HG03520 (cell line): ENCODE measurements around the gene ACSM5.

Source experiments
- ATAC-seq: cut with Tn5 transposase; IDR thresholded peaks from one replicate; pipeline ENCODE4 v1.9.1; 2021; ENCODE audit warnings: mild to moderate bottlenecking, moderate library complexity; ENCODE audit not compliant: unreplicated experiment

Gene ACSM5, protein sequence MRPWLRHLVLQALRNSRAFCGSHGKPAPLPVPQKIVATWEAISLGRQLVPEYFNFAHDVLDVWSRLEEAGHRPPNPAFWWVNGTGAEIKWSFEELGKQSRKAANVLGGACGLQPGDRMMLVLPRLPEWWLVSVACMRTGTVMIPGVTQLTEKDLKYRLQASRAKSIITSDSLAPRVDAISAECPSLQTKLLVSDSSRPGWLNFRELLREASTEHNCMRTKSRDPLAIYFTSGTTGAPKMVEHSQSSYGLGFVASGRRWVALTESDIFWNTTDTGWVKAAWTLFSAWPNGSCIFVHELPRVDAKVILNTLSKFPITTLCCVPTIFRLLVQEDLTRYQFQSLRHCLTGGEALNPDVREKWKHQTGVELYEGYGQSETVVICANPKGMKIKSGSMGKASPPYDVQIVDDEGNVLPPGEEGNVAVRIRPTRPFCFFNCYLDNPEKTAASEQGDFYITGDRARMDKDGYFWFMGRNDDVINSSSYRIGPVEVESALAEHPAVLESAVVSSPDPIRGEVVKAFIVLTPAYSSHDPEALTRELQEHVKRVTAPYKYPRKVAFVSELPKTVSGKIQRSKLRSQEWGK

DNA sequence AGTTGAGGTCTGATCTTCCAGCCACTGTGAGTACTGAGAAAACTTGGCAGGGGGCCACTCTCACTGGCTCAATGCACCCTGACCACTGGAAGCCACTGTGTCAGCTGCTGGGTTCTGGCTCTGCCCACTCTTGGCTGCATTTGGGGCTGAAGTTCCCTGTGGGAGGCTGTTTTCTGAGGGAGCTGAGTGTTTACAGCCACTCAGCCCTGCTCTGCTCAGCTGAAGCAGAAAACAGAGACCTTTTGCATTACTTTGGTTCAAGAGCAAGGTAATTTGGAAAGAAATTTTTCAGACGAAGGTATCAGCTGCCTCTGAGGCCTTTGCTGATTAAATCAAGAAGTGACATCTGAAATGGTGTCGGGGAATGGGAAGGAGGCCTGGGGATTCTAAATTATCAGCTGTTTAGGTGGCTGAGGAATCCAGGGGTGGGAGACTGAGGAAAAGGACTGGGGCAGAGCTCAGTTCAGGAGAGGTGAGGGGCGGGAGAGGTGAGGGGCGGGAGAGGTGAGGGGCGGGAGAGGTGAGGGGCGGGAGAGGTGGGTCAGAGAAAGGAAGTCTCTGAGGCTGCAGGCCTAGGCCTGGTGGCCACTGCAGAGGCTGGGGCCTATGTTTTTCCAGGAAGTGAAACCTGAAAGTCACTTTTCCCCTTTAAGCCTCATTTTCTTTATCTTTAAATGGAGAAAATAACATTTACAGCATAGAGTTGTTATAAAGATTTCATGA lies at the start of gene ACSM5:
Gene ACSM5 (plus strand): TSS at position 137 of the 723 bp plus-strand sequence. CDS start 1,951 bp downstream, outside the sequence.
- peak; percentile 36 for ATAC-seq

DNA sequence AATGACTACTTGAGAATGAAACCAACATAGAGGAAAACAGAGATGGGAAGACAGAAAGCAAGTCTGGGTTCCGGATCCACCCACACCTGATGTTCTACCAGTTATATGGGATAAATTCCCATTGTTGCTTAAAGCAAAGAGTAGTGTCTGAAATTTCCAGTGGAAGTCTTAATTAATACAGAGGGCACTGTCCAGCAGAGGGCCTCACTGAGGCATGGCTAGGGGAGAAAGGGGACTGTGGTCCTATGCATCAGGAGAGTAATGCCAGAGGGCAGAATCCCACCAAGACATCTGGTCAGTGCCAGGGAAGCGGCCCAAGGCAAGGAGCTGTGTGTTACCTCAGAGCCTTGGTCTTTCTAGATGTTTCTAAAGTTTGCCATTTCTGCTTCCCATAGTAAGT lies 49.3 kb upstream of the ACSM5 start:
- ATAC-seq: no peak

DNA sequence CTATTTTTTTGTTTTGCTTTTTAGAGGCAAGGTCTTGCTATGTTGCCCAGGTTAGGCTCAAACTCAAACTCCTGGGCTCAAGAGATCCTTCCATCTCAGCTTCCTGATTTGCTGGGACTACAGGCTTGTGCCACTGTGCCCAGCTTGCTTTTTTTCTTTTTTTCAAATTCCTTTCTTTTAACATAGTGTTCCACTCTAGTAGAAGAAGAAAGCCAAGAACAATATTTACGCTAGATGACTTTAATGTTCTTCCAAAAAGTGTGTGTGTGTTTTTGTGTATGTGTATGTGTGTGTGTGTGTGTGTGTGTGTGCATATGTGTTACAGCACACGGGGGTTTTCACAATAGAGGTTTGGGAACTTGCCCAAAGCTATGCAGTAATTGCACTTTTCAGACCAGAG lies 46.1 kb upstream of the ACSM5 start:
- no peak for ATAC-seq

DNA sequence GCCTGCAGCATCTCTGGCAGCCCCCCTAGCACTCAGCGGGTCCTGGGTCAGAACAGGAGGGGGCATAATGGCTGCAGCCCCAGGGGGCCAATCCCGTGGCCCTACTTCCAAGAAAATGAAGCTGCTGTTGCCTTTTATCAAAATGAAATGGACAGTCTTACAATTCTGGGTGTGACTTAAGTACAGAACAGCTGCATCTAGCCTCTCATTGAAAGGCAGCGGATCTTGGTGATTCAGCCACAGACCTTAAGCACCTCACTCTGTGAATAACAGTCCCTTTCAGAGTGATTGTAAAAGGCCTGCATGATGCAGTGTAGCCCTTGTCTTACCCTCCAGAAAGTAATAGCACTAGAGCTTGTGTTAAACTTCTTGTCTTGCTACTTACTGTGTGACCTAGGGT lies 45.3 kb upstream of the ACSM5 start:
- ATAC-seq: no peak

DNA sequence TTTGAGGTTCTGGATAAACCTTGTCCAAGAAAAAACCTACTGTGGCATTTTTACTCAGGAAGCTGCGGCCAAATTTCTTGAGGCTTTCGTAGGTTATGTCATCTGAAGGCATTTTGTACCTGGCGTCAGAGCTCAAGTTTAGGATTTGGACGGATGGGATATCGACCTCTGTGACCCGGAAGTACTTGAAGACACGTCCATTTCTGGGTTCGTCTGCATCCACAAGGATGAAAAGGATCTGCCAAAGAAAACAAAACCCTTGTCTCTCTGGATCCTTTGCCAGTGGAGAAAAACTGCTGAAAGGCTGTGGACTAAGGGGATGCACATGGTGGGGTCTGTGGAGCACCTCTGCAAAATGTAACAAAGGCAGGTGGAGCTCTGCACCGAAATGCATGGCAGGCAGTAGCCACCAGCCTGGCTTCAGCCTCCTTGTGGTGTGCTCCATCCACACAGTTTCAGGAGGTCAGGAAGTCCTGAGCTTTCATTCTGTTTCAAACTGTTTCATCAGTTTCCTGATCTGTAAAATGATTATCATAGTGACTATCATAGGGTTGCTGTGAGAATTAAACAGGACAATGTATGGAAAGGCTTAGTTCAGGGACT lies 39.8 kb upstream of the ACSM5 start:
- ATAC-seq: no peak

DNA sequence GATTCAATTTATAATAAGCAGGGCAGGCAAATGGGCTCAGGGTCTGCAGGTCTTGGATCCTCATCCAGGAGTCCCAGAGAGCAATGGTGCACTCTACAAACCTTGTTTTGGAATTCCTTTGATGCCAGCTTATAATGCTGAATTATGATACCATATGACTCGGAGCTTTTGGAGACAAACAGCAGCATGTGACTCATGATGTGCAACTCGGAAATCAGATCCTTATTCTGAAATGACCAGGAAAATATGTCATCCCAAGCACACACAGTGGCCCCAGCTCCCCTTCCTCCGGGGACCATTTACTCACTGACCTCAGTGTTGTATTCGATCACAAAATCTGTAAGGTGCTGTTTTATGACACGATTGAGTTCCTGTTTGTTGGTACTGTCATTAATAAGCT lies 36.6 kb upstream of the ACSM5 start:
- ATAC-seq: no peak

DNA sequence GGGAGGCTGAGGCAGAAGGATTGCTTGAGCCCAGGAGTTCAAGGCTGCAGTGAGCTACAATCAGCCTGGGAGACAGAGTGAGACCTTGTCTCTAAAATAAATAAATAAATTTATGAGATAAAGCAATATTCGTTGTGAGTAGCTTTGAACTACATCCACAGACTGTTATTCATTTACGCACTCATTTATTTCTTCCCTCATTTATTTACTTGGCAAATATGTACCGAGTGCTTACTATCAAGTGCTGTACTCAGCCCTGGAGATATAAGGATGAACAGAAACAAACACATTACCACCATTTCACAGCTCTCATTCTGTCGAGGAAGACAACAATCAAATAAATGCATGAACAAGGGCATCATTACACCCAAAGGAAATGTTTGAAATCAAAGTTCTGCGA lies 32.2 kb upstream of the ACSM5 start:
- ATAC-seq: no peak

DNA sequence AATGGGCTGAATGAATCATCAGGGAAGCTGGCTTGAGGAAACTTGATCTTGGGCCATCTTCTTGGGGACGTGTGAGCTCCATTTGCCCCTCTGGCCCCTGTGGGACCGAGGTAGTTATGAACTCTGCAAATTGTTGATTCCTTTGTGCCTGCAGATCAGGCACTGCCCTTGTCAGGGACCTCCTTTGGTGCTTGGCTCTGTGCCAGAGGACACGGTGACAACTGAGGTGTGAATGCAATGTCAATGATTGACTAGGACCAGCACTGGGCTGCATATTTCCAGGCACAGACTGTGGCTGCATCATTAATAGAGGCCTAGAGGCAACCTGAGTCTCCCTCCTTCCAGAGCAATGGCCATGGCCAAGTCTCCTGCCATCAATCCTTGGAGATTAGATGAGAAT lies 28.6 kb upstream of the ACSM5 start:
- no peak for ATAC-seq

DNA sequence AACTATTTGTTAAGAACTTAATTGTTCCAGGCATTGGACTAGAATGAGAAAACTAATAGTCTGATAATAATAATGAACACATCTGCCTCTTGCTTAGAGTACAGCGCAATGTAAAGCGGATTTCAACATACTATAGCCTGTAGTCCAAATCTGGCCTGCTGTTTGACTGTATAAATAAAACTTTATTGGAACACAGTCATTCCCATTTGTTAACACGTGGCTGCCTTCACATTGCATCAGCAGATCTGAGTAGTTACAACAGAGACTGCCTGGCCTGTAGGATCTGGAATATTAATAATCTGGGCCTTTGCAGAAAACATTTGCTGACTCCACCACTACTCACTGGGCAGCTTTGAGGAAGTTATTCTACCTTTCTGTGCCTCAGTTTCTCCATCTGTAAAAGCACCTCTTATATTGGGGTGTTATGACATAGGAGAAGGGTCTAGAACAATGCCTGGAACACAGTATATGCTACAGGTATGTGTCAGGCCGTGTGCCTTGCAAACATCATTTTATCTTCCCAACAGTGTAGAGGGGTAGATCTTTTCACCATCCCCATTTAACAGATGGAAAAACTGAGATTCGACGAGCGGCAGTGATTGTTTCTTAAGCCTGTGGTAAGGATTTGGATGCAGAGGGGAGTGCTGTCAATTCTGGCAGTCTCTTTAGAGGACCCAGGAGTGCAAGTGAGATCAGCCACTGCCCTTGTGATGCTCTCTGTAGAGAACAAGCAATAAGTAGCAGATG lies 27.0 kb upstream of the ACSM5 start:
- ATAC-seq: no peak

DNA sequence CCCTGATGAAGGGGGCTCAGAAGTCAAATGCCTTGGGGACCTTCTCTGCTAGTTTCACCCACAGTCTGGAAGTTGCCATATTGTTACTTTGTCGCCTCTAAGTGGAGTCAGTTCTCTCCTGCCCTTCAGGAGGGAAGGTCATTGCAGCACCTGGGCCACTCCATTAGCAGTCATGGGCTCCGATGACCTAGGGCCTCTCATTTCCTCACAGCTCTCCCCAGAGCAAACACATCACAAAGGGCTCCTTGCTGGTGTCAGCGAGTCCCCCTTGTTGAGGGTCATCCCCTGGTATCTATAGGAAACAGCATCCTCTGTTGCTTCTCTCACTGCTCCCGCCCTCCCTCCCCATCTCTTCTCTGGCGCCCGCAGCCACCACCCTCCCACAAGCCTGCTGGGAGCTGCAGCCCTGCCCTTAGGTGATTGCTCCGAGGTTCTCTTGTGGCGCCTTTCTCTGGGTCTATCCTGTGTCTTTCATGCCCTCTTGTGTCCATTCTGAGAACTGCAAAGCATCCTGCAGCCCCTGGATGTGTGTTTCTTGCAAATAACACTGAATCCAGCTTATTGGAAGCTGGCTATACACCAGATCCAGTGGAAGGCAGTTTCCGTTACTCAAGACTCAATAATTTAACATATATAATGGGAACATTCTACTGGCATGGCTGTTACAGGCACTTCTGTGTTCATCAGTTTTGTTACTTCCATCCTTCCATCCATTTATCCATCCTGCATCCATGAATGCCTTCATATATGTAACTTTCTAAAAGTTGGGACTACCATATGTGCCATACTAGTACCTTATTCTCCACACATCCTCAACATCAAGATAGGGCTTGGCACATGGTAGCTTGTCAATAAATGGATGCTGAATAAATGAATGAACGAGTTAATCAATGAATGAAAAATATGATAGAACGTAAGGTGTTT lies 26.0 kb upstream of the ACSM5 start:
- ATAC-seq: no peak

DNA sequence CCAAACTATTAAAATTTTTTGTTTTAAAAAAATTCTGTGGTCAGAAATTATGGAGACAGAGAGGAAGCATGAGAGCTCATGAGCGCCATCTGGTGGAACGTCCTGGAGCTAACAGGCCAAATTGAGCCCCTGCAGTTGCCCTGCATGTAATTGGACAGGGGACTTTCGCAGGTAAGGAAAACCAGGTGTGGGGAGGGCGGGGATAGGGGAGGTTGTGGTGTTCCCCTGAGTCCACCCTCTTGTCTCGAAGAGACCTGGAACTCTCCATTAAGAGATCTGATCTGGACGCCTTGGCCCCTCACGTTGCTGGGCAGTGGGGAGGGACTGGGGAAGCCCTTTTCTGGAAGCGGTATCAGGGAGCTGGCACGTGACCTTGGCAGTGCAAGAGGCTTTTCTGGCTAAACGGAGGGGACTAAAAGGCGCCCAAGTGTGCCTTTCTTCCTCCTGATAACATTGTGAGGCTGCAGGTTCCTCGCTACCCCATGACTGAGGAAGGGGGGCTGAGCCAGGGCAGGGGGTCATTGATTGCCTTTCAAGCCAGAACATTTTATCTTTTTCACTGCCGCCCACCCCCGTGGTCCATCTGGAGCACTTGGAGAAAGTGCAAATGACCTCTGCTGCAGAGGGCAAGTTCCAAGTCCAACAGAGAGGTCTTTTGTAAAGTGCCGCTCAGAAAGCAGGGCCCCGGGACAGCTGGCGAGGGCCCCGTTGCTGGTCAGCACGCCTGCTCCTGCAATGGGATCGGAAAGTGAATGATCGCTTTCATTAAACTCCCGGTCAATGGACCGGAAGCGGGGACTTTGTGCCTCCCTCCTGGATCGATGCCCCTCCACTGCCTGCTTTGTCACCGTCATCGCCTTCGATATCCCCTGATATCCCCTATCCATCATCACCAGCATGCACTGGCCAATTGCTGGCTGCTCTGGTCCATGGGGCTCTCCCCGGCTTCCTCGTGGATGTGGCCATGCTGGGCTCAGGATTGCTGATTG lies 23.2 kb upstream of the ACSM5 start:
- no peak for ATAC-seq

DNA sequence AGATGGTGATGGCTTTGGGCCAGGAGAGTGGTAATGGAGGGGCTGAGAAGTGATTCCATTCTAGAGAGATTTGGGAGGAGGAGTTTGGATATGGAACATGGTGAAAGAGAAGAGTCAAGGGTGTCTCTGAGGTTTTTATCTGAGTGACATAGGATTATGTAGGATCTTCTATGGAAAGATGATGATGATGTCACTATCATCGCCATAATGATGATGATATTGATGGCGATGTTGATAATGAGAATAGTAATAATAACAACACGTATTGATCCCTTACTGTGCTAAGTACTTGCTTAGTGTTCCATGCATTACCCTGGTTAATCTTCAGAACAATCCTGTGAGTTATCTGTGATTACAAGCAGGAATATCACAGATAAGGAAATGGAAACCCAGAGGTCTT lies 21.4 kb upstream of the ACSM5 start:
- no peak for ATAC-seq

DNA sequence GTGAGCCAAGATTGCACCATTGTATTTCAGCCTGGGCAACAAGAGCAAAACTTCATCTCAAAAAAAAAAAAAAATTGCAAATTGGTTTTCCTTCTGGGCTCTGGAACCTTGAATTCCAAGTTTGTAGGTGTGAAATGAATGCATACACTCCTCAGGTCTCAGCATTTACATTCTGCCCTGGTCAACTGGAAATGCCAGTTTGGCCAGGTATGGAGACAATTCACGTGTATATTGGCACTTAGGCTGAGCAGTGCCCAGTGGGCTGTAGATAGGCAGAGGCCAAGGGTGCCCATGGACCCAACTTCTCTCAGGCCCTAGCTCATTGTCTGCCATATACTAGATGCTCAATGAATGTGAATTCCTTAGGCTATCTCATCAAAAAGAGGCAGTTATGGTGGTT lies 20.5 kb upstream of the ACSM5 start:
- no peak for ATAC-seq

DNA sequence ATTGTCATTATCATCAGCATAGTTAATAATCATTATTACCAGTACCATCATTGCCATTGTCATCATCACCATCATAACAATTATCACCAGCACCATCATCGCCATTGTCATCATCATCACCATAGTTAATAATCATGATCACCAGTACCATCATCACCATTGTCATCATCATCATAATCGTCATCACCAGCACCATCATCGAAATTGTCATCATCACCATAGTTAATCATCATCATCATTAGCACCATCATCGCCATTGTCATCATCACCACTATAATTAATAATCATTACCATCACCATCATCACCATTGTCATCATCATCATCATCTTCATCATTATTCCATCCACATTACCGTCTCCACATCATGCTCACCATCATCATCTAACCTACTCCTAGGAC lies 18.3 kb upstream of the ACSM5 start:
- ATAC-seq: no peak

DNA sequence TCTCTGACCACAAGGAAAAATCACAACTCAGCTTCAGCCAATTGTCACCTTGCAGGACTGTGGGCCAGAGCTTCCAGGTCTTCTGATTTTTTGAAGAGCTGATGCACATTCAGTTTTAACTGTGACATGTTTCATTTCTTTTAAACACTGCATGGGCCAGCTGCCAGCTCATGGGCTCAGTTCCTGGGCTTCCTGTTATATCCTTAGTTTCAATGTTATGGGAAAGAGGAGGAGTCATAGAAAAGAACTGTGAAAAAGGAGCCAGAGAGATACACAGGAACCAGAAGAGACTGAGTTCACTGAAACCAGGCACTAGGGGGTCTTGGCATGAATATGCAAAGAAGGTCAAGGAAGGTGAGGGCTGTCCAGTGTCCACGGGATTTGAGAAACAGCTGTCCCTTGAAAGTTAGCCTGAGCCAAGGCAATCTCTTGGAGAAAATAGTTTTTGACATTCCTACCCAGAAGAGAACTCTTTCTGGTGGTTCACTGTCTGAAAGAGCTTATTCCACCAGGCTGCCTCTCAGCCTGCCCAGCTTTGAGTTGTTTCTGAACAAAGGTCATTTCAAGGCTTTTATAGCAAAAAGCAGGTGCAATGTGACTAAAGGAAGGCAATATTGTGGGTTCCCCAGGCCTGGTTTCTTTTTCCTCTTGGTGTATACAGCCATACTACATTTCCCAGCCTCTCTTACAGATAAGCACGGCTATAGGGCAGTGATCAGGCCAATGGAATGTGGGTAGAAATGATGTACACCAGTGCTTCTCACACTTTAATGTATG lies 15.3 kb upstream of the ACSM5 start:
- no peak for ATAC-seq

DNA sequence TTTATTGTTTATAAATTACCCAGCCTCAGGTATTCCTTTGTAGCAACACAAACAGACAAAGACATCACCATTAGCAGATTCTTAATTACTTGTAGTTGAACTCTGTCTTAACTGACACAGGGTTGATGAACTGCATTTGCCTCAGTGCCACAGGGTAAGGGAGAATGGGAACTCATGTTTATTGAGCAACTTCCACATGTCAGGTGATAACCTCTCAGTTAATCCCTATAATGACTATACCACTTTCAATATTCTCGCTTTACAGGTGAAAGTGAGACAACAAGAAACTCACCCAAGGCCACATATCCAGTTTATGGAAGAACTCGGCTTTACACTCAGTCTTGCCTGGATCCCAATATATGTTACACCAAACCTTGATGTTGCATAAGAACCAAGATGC lies 13.4 kb upstream of the ACSM5 start:
- ATAC-seq: no peak

DNA sequence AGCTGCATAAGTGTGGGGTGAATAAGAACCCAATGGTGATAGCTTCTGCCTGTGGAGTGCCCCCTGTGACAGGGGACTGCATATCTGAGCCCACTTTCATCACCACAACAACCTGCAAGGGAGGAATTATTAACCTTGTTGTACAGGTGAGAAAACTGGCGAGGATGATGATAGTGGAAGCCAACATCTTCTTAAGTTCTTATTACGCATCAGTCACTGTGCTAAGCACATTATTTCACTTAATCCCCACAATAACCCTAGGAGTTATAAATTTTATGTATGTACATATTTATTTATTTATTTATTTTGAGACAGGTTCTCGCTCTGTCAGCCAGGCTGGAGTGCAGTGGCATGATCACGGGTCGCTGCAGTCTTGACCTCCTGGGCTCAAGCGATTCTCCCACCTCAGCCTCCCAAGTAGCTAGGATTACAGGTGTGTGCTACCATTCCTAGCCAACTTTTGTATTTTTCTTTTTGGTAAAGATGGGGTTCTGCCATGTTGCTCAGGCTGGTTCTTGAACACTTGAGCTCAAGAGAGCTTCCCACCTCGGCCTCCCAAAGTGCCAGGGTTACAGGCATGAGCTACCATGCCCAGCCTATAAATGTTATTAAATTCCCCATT lies 12.4 kb upstream of the ACSM5 start:
- no peak for ATAC-seq
